ENCODE measurements around the gene SHISA8. TPM values are rescaled to one million over a fixed set of nuclear protein-coding genes. Genes with fewer than 3 reads are reported as not detected.

Gene SHISA8
- total and polyA plus RNA-seq, 8 donors: 0.15 TPM; not detected in 7

- H3K36me3 ChIP-seq: no peaks in the 10 kb centered on the region
- intact Hi-C loops (cut with DNase I; ENCODE audit: low total_unique reads): loop anchor here (5.0 to 10.0 kb wide), 3 partner anchors 118 to 243 kb away; partner anchors contain the start of gene MEI1
- no peaks in the 10 kb centered on the region for H3K9me3 ChIP-seq
- H3K27me3 ChIP-seq: no peaks in the 10 kb centered on the region
- 49 to 61% (median 53%) methylated on average over 13 of the region's 13 CpGs for WGBS, 5 donors
- H3K4me3 ChIP-seq: no peak overlapping the region
- H3K27ac ChIP-seq: peak overlapping the region; percentile 79 to 91 (median 80)
- H3K4me1 ChIP-seq: peaks cover 14 to 39% (median 33%) of the 10 kb centered on the region in 4 donors
- peak; percentile 83 to 92 for DNase-seq
- TF ChIP-seq POLR2A (IDR thresholded peaks at IDR 0.05) (no peak), CTCF (IDR thresholded peaks at IDR 0.05) (no peak), EP300 (IDR thresholded peaks at IDR 0.05) (no peak), POLR2AphosphoS5 (IDR thresholded peaks at IDR 0.05) (peak in 2 of 3 donors; percentile 78 to 81)
Observed at GRCh38 chr22:41939981-41940831, 25.3 kb upstream of the SHISA8 start.

- Histone ChIP-seq H3K27me3 (no peaks in the 10 kb centered on the region), H3K4me1 (peaks cover 14 to 28% (median 26%) of the 10 kb centered on the region in 4 donors), H3K4me3 (no peak overlapping the region), H3K27ac (no peak overlapping the region), H3K36me3 (no peaks in the 10 kb centered on the region), H3K9me3 (no peaks in the 10 kb centered on the region)
- intact Hi-C loops (cut with DNase I; ENCODE audit: low total_unique reads): loop anchor here (5.0 to 10.0 kb wide), 2 partner anchors 182 to 240 kb away; partner anchors contain the start of gene MEI1
- TF ChIP-seq CTCF (IDR thresholded peaks at IDR 0.05): no peak
- TF ChIP-seq POLR2A (IDR thresholded peaks at IDR 0.05): no peak
- TF ChIP-seq EP300 (IDR thresholded peaks at IDR 0.05): no peak
- TF ChIP-seq POLR2AphosphoS5 (IDR thresholded peaks at IDR 0.05): no peak
- DNase-seq: no peak
- WGBS, 5 donors: 89 to 100% (median 94%) methylated on average over 2 of the region's 2 CpGs
Observed at GRCh38 chr22:41936894-41937169, 22.0 kb upstream of the SHISA8 start.

- no peak for DNase-seq
- intact Hi-C loops (cut with DNase I; ENCODE audit: low total_unique reads): loop anchor here (5.0 to 10.0 kb wide), 2 partner anchors 181 to 238 kb away; partner anchors contain the start of gene MEI1
- 79 to 99% (median 93%) methylated on average over 6 to 9 of the region's 9 CpGs for WGBS, 5 donors
- no peak overlapping the region for H3K4me3 ChIP-seq
- no peaks in the 10 kb centered on the region for H3K36me3 ChIP-seq
- H3K9me3 ChIP-seq: no peaks in the 10 kb centered on the region
- TF ChIP-seq POLR2AphosphoS5 (IDR thresholded peaks at IDR 0.05) (no peak), EP300 (IDR thresholded peaks at IDR 0.05) (no peak), CTCF (IDR thresholded peaks at IDR 0.05) (no peak), POLR2A (IDR thresholded peaks at IDR 0.05) (no peak)
- H3K27ac ChIP-seq: no peak overlapping the region
- H3K4me1 ChIP-seq: peaks cover 7 to 19% (median 16%) of the 10 kb centered on the region in 4 donors
- H3K27me3 ChIP-seq: no peaks in the 10 kb centered on the region
Observed at GRCh38 chr22:41935509-41935908, 20.6 kb upstream of the SHISA8 start.

- Histone ChIP-seq H3K9me3 (no peaks in the 10 kb centered on the region), H3K27me3 (no peaks in the 10 kb centered on the region), H3K4me3 (no peak overlapping the region), H3K27ac (no peak overlapping the region), H3K4me1 (peaks cover 2 to 14% (median 11%) of the 10 kb centered on the region in 4 donors), H3K36me3 (no peaks in the 10 kb centered on the region)
- no peak for TF ChIP-seq CTCF (IDR thresholded peaks at IDR 0.05)
- TF ChIP-seq POLR2A (IDR thresholded peaks at IDR 0.05): no peak
- no peak for TF ChIP-seq POLR2AphosphoS5 (IDR thresholded peaks at IDR 0.05)
- TF ChIP-seq EP300 (IDR thresholded peaks at IDR 0.05): no peak
- no peak for DNase-seq
- intact Hi-C loops (cut with DNase I; ENCODE audit: low total_unique reads): loop anchor here (5.0 to 10.0 kb wide), 2 partner anchors 180 to 238 kb away; partner anchors contain the start of gene MEI1
- 88 to 100% (median 95%) methylated on average over 1 to 4 of the region's 4 CpGs for WGBS, 5 donors
Observed at GRCh38 chr22:41935015-41935351, 20.1 kb upstream of the SHISA8 start.

Data from stomach (tissue), 9 donors.